ENCODE results near the gene BACH2.

Gene BACH2

GRCh38 chr6:90186637-90187371 lies 109.8 kb downstream of the BACH2 start:
- DNase-seq (ENCODE audit: insufficient read length) (no peak), FAIRE-seq (no peak)
- TF ChIP-seq TAF1 (IDR thresholded peaks at IDR 0.05; ENCODE audit: borderline replicate concordance, low read depth, low read length), result no peak
- TF ChIP-seq POLR2AphosphoS5 (IDR thresholded peaks at IDR 0.05; ENCODE audit: low read depth, low read length), result no peak
- no peak for TF ChIP-seq POLR2A (IDR thresholded peaks at IDR 0.05; ENCODE audit: low read depth, low read length)

- FAIRE-seq, result no peak
Measured at GRCh38 chr6:90186026-90186425, 110.6 kb downstream of the BACH2 start.

GRCh38 chr6:90184334-90185298 lies 112.0 kb downstream of the BACH2 start:
- TF ChIP-seq POLR2A (IDR thresholded peaks at IDR 0.05; ENCODE audit: low read depth, low read length) (no peak), POLR2AphosphoS5 (IDR thresholded peaks at IDR 0.05; ENCODE audit: low read depth, low read length) (no peak), TAF1 (IDR thresholded peaks at IDR 0.05; ENCODE audit: borderline replicate concordance, low read depth, low read length) (no peak)
- FAIRE-seq (no peak), DNase-seq (ENCODE audit: insufficient read length) (no peak)

More at GRCh38 chr6:90186026-90186425, 110.6 kb downstream of the BACH2 start:
- DNase-seq (ENCODE audit: insufficient read length), result no peak
- TF ChIP-seq POLR2A (IDR thresholded peaks at IDR 0.05; ENCODE audit: low read depth, low read length), result no peak
- TF ChIP-seq TAF1 (IDR thresholded peaks at IDR 0.05; ENCODE audit: borderline replicate concordance, low read depth, low read length), result no peak
- TF ChIP-seq POLR2AphosphoS5 (IDR thresholded peaks at IDR 0.05; ENCODE audit: low read depth, low read length), result no peak

- no peak for TF ChIP-seq TAF1 (IDR thresholded peaks at IDR 0.05; ENCODE audit: borderline replicate concordance, low read depth, low read length)
- no peak for TF ChIP-seq POLR2A (IDR thresholded peaks at IDR 0.05; ENCODE audit: low read depth, low read length)
- DNase-seq (ENCODE audit: insufficient read length) (no peak), FAIRE-seq (no peak)
Measured at GRCh38 chr6:90183587-90184333, 112.9 kb downstream of the BACH2 start.

- DNase-seq (ENCODE audit: insufficient read length) (no peak), FAIRE-seq (no peak)
- TF ChIP-seq POLR2AphosphoS5 (IDR thresholded peaks at IDR 0.05; ENCODE audit: low read depth, low read length), result no peak
- no peak for TF ChIP-seq POLR2A (IDR thresholded peaks at IDR 0.05; ENCODE audit: low read depth, low read length)
- TF ChIP-seq TAF1 (IDR thresholded peaks at IDR 0.05; ENCODE audit: borderline replicate concordance, low read depth, low read length), result no peak
Measured at GRCh38 chr6:90180526-90180925, 116.1 kb downstream of the BACH2 start.

GRCh38 chr6:90179190-90180169 lies 117.2 kb downstream of the BACH2 start:
- TF ChIP-seq TAF1 (IDR thresholded peaks at IDR 0.05; ENCODE audit: borderline replicate concordance, low read depth, low read length) (no peak), POLR2AphosphoS5 (IDR thresholded peaks at IDR 0.05; ENCODE audit: low read depth, low read length) (no peak), POLR2A (IDR thresholded peaks at IDR 0.05; ENCODE audit: low read depth, low read length) (no peak)
- DNase-seq (ENCODE audit: insufficient read length) (no peak), FAIRE-seq (no peak)

GRCh38 chr6:90178384-90178855 lies 118.2 kb downstream of the BACH2 start:
- TF ChIP-seq POLR2AphosphoS5 (IDR thresholded peaks at IDR 0.05; ENCODE audit: low read depth, low read length), result no peak
- FAIRE-seq, result no peak
- no peak for DNase-seq (ENCODE audit: insufficient read length)

GRCh38 chr6:90177544-90178383 lies 118.9 kb downstream of the BACH2 start:
- TF ChIP-seq POLR2AphosphoS5 (IDR thresholded peaks at IDR 0.05; ENCODE audit: low read depth, low read length) (no peak), TAF1 (IDR thresholded peaks at IDR 0.05; ENCODE audit: borderline replicate concordance, low read depth, low read length) (no peak), POLR2A (IDR thresholded peaks at IDR 0.05; ENCODE audit: low read depth, low read length) (no peak)
- DNase-seq (ENCODE audit: insufficient read length), result no peak
- no peak for FAIRE-seq

GRCh38 chr6:90175627-90176538 lies 120.8 kb downstream of the BACH2 start:
- no peak for TF ChIP-seq TAF1 (IDR thresholded peaks at IDR 0.05; ENCODE audit: borderline replicate concordance, low read depth, low read length)
- no peak for TF ChIP-seq POLR2AphosphoS5 (IDR thresholded peaks at IDR 0.05; ENCODE audit: low read depth, low read length)
- no peak for TF ChIP-seq POLR2A (IDR thresholded peaks at IDR 0.05; ENCODE audit: low read depth, low read length)
- FAIRE-seq (no peak), DNase-seq (ENCODE audit: insufficient read length) (no peak)

Data from GM12892 (cell line).